SIG-M5 treated with dmso at 0.1 percent for 504 hours (cell line): ENCODE results near the gene CACNA1I.
A peak's percentile ranks its signal among the peaks of the same experiment; 100 is the strongest.

Experiments used
- DNase-seq: peaks from one replicate; lab custom pipeline; 2025; ENCODE audit not compliant: unreplicated experiment; lab: John Stamatoyannopoulos, UW

The CACNA1I gene

DNA sequence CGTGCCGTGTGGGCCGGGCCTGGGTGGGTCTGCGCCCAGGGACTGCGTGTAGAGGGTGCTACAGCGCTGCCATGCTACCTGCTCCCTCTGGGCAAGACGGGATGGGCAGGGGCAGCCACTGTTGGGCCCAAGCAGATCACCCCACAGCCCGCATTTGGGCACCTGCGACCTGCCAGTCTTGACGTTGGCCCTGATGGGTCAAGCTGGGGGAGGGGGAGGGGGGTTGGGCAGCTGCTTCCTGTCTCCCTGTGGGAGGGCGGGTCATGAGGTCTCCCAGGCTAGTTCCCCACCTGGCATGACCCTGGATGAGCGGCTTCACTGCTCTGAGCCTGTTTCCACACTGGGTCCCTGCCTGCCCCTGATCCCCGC lies 35.2 kb upstream of the CACNA1I start:
- no peak for DNase-seq

DNA sequence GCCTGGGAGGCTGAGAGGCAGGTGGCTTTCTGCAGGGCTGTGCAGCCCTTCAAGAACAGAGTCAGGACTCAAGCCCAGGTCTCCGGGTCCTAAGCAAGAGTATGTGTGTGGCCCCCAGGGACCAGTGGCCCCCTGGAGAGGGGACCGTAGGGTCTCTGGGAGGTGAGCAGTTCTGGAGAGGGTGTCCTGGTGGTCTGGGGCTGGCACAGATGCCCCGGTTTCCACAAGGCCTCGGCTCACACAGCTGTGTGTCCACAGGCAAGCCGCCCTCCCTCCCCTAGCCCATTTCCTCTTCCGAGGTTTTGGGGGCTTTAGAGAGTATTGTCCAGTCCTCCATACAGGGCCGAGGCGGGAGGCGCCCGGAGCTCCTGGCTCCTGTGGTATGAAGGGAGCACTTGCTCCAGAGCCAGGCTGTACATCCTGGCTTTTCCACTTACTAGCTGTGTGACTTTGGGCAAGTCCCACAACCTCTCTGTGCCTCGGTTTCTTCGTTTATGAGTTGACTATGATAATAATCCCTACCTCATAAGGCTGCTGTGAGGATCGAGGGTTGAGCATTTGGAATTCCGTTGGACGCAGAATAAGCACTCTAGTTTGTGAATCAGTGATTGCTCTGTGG lies 34.6 kb upstream of the CACNA1I start:
- no peak for DNase-seq

DNA sequence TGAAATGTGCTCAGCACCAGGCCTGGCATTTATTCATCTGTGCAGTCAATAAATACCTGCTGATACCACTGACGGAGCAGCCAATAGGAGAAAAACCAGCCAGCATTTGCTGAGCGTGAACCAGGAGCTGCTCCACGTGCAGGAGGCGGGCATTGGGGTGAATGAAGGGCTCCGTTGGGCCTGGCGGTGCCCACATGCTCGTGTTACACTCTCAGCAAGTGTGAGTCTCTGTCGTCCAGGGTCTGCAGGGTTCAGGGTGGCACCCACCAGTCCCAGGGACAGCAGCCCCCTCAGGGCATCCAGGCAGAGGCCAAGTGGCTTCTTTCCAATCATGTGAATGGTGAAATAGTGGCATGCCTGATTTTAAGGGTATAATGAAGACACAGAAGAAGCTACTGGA lies 33.8 kb upstream of the CACNA1I start:
- no peak for DNase-seq

DNA sequence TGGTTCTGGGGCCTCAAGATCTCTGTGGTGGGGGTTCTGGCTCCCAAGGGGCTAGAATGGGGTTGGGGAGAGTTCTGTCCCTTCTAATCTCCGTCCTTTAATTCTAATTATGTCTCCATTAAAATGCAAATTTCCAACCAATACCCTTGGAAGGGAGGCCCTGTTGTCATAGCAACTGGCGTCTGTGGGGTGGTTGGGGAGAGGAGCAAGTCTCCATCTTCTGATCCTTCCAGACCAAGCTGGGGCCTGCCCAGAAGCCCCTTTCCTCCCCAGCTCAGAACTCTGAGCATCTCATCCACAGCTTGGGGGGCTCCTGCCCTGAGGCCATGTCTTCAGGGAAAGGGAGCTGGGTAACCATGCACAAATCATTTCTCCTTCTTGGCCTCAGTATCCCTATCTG lies 32.6 kb upstream of the CACNA1I start:
- DNase-seq = no peak

DNA sequence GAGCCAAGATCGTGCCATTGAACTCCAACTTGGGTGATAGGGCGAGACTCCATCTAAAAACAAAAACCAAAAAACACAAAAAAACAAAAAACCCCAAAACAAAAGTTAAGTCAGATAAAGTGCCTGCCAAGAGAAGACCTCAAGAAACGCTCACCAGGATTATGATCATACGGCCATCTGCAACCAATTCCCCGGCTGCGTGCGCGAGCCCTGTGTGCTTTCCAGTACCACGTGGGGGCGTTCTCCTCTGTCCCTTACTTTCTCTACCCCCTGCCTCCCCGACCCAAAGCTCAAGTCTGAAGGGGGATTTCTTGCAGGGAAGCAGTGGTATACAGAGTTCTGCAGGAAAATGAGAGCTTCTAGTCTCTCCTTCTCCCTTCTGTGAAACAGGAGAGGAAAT lies 27.5 kb upstream of the CACNA1I start:
- DNase-seq = no peak

DNA sequence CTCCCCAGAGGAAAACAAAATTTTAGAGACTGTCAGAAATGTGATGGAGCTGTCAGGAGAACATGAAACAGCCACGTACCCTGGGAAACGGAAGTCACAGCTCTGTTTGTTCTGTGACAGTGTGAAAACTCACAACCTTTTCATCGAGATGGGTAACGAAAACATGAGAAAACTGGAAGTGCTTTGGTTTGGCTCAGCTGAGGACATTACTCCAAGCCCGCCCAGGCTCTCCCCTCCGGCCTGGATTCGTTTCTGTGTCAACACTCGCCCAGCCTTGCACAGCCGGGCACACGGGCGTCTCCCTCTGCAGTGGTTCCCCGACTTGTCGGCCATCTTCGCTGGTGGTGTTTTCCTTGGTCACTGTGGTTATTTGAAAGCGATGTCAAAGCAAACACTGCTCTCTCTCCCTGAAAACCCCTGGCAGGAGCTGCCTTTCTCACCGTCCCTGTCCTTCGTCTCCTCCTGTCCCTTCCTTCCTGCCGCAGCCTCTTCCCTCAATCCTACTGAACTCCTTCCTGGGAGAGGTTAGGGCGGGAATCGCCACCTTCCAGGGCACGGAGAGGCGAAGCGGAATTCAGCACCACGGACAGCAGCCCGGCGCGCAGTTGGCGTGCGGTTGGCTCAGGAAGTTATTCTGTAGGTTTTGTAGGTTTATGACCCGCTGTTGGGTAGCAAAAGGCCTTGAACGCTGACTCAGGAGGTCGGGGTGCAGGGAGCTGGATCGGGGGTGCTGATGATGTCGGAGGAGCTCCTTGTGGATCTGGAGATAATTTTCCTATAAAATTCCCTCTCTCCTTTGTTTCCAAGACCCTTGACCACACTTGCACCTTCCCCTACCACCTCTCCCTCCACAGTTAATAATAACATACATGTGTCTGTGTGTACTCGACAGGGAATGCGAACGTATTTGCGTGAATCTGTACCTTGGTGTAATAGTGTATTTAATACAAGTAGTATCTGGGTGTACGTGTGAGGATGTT lies 24.9 kb upstream of the CACNA1I start:
- no peak for DNase-seq

DNA sequence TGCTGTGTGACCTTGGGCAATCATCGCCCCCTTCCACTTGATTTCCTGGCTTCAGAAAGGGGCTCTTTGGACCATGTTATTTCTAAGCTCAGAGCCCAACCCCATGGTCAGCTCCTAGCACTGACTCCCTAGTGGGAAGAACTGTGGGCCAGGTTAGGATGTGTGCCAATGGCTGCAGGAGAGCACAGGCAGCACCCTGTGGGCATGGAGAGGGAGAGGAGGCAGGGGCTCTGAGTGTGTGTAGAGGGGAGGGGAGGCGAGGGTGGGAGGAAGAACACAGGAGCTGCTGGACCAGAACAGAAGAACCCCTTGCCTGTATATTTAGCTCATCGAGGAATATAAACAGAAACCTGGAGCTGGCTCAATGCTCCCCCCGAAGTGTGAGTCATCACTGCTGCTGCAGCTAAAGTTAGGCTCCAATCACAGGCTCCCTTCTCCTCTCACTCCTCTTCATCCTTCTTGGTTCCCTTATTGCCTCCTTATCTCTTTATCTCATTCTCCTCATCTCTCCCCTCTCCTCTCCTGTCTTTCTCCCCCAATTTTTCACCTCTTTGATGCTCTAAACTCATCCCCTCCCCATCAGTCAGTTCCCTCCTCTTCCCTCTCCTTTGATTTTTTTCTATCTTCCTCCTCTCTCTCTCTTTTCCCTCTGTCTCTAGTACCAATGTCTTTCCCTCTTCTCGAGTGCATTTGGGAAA lies 23.5 kb upstream of the CACNA1I start:
- peak; percentile 57 for DNase-seq

DNA sequence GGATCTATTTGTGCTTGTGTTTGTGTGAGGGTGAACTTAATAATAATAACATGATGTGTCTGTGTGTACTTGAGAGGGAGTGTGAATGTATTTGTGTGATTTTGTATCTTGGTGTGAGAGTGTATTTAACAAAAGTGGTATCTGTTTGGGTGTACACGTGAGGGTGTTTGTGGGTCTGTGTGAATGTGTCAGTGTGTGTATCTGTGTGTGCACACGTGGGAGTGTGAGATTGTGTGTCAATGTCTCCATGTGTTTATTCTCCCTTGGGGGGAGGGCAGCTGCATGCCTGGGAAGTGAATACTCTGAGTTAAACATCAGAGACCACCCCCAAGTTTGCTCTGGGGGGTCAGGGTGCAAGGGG lies 23.0 kb upstream of the CACNA1I start:
- no peak for DNase-seq

DNA sequence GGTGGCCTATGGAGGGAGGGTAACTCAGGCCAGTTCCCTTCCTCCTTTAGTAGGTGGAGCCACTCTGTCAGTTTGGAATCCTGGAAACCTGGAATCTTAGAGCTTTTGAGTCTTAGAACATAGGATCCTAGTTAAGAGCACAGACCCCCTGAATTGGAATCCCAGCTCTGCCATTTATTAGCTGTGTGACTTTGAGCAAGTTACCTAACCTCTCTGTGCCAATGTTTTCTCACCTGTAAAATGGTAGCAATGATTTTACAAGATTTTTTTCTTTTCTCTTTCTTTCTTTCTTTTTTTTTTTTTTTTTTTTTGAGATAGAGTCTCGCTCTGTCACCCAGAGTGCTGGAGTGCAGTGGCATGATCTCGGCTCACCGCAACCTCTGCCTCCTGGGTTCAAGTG lies 17.1 kb upstream of the CACNA1I start:
- DNase-seq = no peak

DNA sequence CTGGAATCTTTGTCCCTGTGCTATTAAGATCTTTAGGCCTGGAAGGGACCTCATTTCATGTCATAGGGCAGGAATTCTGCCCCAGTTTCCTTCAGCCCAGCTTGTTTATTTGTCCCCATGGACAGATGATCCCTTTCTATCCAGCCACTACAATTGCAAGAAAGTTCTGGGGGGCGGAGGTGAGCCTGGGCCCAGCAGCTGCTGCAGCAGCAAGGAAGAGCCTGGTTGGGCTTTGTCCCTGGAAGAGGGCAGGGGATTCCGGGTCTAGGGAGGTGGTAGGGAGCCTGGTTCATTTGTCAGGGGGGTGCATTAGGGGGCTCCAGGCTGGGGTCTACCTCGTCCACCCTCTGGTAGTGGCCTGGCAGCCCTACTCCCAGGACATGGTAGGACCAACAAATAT lies 16.4 kb upstream of the CACNA1I start:
- no peak for DNase-seq

DNA sequence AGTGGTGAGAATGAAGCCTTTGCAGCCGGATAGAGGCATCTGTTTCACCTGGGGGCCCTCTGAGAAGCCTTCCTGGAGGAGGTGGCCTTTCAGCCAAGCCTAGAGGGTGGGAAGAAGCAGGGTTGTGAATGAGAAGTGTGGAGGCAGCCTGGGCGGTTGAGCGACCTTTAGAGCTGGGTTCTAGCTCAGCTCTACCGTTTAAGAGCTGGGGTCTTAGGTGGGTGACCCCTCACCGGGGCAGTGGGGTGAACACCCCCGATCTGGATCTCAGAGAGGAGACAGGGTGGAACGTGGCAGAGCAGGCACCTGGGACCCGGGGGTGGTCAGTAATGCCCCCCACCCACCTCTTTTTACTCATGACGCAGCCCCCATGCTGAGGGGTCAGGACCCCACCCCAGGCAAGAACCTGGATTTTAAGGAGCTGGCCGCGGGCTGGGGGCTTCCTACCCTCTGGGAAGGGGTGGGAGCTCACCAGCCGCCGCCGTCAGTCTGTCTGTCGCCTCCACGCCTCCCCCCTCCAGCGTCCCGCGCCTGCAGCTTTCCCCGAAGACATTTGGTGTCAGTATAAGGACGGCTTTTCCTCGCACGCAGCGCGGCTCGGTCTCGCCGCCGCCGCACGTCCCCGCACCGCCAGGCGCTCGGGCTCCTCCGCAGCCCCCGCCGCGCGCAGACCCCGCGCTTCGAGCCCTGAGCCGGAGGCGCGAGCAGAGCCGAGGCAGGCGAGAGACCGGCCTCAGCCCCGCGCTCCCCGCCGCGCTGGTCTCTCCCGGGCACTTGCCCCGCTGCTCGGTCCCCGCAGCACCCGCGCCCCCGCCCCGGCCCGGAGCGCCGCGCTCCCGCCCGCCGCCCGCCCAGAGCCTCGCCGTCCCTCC lies 13.3 kb upstream of the CACNA1I start:
- DNase-seq = no peak

DNA sequence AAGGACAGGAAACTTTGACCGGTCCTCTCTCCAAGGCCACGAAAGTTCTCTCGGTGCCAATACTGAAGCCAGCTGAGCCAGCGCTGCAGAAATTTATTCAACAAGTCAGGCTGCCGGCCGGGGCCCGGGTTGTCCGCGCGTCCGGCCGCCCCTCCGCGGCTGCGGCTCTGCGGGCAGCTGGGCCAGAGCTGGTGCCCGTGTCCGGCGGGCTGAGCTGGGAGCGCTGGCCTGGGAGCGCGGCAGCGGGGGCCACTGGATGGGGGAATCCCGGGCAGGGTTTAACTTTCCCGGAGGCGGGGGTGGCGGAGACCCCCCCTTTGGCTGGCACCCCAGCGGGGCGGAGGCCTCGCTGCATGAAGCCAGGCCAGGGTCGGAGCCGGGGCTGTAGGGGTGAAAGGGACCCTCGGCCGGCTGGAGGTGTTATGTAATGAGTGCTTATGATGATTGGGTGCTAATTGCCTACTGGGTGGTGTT lies 12.3 kb upstream of the CACNA1I start:
- no peak for DNase-seq

DNA sequence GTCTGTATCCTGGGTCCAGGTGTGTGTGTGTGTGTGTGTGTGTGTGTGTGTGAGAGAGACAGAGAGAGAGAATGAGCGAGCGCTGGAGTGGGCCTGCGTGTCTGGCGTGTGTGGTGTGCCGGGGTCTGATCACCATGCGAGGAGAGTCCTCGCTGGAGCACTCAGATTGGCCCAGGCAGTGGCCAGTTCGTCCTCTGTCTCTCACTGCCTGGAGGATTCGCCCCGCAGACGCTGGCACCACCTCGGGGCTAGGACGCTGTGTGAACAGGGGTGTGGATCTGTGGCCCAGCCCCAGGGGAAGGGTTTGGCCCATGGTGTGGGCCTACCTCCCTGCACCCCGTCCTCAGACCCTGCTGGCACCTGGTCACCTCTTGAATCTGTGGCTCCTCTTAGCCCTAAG lies 11.6 kb upstream of the CACNA1I start:
- no peak for DNase-seq

DNA sequence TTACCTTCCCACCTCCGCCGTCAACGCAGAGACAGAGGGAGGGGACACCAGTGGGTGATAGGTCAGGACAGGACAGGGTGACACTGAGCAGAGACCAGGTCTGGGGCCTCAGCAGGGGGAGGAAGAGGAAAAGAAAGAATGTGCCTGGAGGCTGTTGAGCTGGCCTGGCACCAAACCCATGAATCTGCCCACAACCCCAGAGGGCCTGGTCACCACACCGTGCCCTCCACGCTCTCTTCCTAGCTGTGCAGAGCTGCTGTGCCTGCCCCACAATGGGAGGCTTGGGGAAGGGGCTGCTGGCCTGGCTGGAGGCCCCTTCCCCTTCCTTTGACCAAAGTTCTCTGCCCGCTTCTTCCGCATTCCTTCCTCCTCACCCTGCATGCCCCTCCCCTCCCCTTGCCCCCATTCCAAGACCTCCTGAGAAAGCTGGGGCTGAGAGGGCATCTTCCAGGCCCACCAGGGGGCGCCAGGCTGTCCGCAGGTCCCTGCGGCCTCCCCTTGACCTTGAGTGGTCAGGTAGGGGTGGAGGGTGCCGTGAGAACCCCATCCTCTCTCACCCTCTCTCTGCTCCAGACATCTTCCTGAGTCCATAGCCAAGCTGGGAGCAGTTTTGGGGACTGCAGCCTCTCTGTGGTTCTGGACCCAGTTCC lies 11.0 kb upstream of the CACNA1I start:
- no peak for DNase-seq

DNA sequence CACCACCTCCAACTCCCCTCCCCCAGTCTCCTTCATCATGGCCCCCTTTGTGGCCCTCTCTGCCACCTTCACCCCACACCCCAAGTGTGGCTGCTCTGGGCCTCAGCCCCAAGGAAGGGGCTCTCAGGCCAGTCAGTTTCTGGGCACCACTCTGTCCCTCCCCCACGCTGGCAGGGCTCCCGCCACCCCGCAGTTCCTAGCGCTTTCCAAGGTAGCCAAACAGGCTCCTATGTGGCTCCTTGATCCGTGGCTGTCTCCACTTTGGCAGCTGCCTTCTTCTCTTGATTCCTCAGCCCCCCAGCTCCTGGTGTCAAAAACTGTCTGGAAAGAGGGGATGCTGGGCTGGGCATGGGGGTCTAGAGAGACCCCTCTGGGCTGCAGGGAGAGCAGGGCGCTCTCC lies 10.4 kb upstream of the CACNA1I start:
- no peak for DNase-seq

DNA sequence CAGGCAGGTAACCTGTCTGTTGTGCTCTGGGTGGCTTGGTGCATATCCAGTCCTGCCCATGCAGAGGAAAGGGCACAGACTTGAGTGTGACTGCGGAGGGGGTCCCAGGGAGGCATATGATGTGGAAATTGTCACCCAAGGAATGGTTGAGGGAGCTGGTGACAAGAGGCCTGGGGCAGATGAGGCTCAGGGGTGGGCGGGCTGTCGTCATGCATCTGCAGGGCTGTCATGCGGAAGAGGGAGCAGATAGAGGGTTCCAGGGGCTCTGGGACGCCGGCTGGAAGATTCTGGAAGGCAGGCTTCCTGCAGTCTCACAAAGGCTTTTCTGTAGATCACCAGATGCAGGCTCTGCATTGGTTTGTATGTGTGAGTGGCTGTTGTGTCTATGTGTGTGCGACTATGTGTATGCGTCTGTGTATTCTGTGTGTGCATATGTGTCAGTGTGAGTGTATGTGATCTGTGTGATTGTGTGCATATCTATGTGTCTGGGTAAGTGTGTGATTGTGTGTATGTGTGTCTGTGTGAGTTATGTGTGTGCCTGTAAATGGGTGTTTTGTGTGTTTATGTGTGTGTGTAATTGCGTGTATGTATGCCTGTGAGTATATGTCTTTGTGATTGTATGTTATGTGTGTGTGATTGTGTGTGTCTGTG lies 7.6 kb upstream of the CACNA1I start:
- DNase-seq = no peak

DNA sequence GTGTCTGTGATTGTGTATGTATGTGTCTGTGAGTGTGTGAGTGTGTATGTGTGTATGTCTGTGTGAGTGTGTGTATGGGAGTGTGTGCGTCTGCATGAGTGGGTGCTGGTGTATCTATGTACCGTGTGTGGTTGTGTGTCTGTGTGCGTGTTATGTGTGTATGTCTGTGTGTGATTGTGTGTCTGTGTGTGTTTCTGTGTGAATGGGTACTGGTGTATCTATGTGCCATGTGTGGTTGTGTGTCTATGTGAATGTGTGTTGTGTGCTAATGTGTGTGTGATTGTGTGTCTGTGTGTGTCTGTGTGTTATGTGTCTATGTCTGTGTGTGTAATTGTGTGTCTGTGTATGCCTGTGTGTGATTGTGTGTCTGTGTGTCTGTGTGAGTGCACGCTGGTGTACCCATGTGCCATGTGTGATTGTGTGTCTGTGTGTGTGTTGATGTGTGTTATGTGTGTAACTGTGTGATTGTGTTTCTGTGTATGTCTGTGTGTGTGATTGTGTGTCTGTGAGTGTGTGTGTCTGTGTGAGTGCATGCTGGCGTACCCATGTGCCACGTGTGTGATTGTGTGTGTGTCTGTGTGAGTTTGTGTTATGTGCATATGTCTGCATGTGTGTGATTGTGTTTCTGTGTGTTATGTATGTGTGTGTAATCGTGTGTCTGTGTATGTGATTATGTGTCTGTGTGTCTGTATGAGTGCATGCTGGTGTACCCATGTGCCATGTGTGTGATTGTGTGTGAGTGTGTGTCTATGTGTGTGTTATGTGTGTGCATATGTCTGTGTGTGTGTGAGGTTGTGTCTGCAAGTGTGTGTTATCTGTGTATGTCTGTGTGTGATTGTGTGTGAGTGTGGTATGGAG lies 6.8 kb upstream of the CACNA1I start:
- DNase-seq = no peak

DNA sequence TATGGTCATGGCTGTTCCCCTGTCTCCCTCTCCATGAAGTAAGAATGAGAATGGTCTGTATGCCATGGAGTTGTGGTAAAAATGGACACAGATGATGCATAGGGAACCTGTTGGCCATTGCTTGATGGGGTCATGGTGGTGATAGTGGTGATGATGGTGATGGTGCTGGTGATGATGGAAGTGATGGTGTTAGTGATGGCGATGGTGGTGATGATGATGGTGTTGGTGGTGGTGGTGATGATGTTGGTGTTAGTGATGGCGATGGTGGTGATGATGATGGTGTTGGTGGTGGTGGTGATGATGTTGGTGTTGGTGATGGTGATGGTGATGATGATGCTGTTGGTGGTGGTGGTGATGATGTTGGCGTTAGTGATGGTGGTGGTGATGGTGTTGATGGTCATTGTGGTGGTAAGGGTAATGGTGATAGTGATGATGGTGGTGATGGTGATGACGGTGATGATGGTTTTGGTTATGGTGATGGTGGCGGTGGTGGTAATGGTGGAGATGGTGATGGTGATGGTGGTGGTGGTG lies 5.1 kb upstream of the CACNA1I start:
- DNase-seq = no peak
